ENCODE measurements around the gene ARHGAP30. TPM values are rescaled to one million over a fixed set of nuclear protein-coding genes. Genes with fewer than 3 reads are reported as not detected.

Gene ARHGAP30
- total and polyA plus RNA-seq, 4 experiments from 2014 or later = 63.4 to 226 (median 218) TPM

DNA sequence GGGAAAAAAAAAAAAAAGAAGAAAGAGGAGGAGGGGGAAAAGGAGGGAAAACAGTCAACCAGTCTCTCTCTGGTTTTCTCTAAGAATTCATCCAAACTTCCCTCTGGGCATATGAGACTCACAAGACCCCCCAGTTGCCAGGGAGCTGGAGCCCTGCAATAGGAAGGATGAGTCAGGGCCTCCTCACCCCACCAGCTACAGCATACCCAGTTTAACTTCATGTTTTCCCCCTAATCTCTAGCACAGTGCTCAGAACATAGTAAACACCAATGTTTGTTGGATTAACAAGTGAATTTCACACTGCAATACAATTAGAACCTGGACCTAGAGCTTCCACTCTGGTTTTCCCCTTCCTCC lies 56.6 kb downstream of the ARHGAP30 start:
- H3K4me3 ChIP-seq (ENCODE audit: low read length in 2 of 2) = peak overlapping the region in 1 of 2 donors; percentile 53
- intact Hi-C loops (cut with micrococcal nuclease) = loop anchor here (2.0 kb wide), 1 partner anchor 56 kb away; the partner anchor contains the start of gene ARHGAP30
- no peaks in the 10 kb centered on the region for H3K9me3 ChIP-seq (ENCODE audit: control insufficient read depth in 1 of 2, low read length in 2 of 2)
- H3K4me3 Mint-ChIP-seq = peak overlapping the region; percentile 74 to 91 (median 84)
- POLR2A ChIA-PET (ENCODE audit: partially characterized antibody) = interaction anchor here (0.5 to 5.7 kb wide), 20 partner anchors 9 to 751 kb away, joined by 3 to 48 read pairs (median 4); partner anchors contain the start of genes ARHGAP30, DCAF8, DEDD and NIT1
- no peaks in the 10 kb centered on the region for H3K36me3 Mint-ChIP-seq
- H3K27me3 Mint-ChIP-seq = no peaks in the 10 kb centered on the region
- H3K27ac Mint-ChIP-seq = peak overlapping the region; percentile 88 to 97 (median 94)
- no peaks in the 10 kb centered on the region for H3K36me3 ChIP-seq (ENCODE audit: insufficient read depth, low read length)
- H3K27ac ChIP-seq (ENCODE audit: low read depth, low read length) = peak overlapping the region; percentile 58
- peaks cover 20 to 51% (median 32%) of the 10 kb centered on the region in 4 donors for H3K4me1 Mint-ChIP-seq
- H3K27me3 ChIP-seq (ENCODE audit: insufficient read depth, low read length) = no peaks in the 10 kb centered on the region
- no peak for DNase-seq
- H3K4me1 ChIP-seq (ENCODE audit: insufficient read depth, low read length) = peaks cover 32% of the 10 kb centered on the region
- CTCF ChIA-PET (ENCODE audit: partially characterized antibody) = interaction anchor here (0.8 to 6.6 kb wide), 5 partner anchors 17 to 85 kb away, joined by 3 to 43 read pairs (median 5); partner anchors contain the start of gene KLHDC9
- no peaks in the 10 kb centered on the region for H3K9me3 Mint-ChIP-seq

DNA sequence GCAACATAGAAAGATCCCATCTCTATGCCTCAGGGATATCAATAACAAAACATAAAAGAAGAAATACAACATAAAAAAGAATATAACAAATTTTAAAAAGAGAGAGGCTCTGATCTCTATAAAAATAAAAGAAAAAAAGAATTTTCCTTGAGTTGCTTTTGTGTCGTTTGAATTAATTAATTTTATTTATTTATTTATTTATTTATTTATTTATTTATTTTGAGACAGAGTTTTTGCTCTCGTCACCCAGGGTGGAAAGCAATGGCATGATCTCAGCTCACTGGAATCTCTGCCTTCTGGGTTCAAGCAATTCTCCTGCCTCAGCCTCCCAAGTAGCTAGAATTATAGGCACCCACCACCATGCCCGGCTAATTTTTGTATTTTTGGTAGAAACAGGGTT lies 57.3 kb downstream of the ARHGAP30 start:
- Mint-ChIP-seq H3K27ac (peak overlapping the region in 5 of 7 donors; percentile 68 to 97 (median 88)), H3K4me1 (peaks cover 20 to 44% (median 33%) of the 10 kb centered on the region in 4 donors), H3K27me3 (no peaks in the 10 kb centered on the region), H3K36me3 (no peaks in the 10 kb centered on the region), H3K4me3 (no peak overlapping the region), H3K9me3 (no peaks in the 10 kb centered on the region)
- POLR2A ChIA-PET (ENCODE audit: partially characterized antibody) = interaction anchor here (1.4 to 5.7 kb wide), 8 partner anchors 9 to 175 kb away, joined by 7 to 48 read pairs (median 14); partner anchors contain the start of genes ARHGAP30, F11R, TSTD1 and USF1
- no peaks in the 10 kb centered on the region for H3K27me3 ChIP-seq (ENCODE audit: insufficient read depth, low read length)
- no peaks in the 10 kb centered on the region for H3K9me3 ChIP-seq (ENCODE audit: control insufficient read depth in 1 of 2, low read length in 2 of 2)
- peak overlapping the region; percentile 58 for H3K27ac ChIP-seq (ENCODE audit: low read depth, low read length)
- H3K4me1 ChIP-seq (ENCODE audit: insufficient read depth, low read length) = peaks cover 27% of the 10 kb centered on the region
- H3K36me3 ChIP-seq (ENCODE audit: insufficient read depth, low read length) = no peaks in the 10 kb centered on the region
- intact Hi-C loops (cut with micrococcal nuclease) = loop anchor here (2.0 kb wide), 1 partner anchor 56 kb away; the partner anchor contains the start of gene ARHGAP30
- CTCF ChIA-PET (ENCODE audit: partially characterized antibody) = interaction anchor here (1.1 to 6.6 kb wide), 2 partner anchors 16 to 85 kb away, joined by 3 to 43 read pairs; no protein-coding TSS in a partner anchor
- no peak for DNase-seq
- H3K4me3 ChIP-seq (ENCODE audit: low read length in 2 of 2) = no peak overlapping the region

DNA sequence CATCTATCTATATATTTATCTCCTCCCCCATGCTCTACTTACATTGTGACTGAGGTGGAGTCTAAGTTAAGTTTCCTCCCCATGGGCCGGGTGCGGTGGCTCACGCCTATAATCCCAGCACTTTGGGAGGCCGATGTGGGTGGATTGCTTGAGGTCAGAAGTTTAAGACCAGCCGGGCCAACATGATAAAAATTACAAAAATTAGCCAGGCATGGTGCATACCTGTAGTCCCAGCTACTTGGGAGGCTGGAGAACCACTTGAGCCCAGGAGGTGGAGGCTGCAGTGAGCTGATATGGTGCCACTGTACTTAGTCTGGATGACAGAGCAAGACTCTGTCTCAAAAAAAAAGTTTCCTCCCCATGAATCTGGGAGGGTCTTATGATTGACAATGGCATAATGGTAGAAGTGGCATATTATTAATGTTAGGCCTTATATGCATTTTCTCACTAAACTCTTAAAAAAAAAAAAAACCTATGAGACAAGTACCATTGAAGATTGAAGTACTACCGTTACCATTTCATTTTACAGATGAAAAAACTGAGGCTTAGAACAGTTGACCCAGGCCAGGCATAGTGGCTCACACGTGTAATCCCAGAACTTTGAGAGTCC lies 60.0 kb downstream of the ARHGAP30 start:
- ChIA-PET POLR2A (ENCODE audit: partially characterized antibody) (interaction anchor here (1.3 kb wide), 1 partner anchor 12 kb away, joined by 3 read pairs; no protein-coding TSS in a partner anchor), CTCF (ENCODE audit: partially characterized antibody) (interaction anchor here (0.7 to 6.6 kb wide), 3 partner anchors 13 to 348 kb away, joined by 4 to 43 read pairs (median 7); no protein-coding TSS in a partner anchor)
- Histone ChIP-seq H3K4me1 (ENCODE audit: insufficient read depth, low read length) (peaks cover 27% of the 10 kb centered on the region), H3K27ac (ENCODE audit: low read depth, low read length) (no peak overlapping the region), H3K4me3 (ENCODE audit: low read length in 2 of 2) (no peak overlapping the region), H3K27me3 (ENCODE audit: insufficient read depth, low read length) (no peaks in the 10 kb centered on the region), H3K36me3 (ENCODE audit: insufficient read depth, low read length) (no peaks in the 10 kb centered on the region), H3K9me3 (ENCODE audit: control insufficient read depth in 1 of 2, low read length in 2 of 2) (no peaks in the 10 kb centered on the region)
- H3K4me1 Mint-ChIP-seq = peaks cover 23 to 44% (median 32%) of the 10 kb centered on the region in 4 donors
- H3K4me3 Mint-ChIP-seq = no peak overlapping the region
- DNase-seq = no peak
- H3K9me3 Mint-ChIP-seq = no peaks in the 10 kb centered on the region
- no peaks in the 10 kb centered on the region for H3K27me3 Mint-ChIP-seq
- H3K27ac Mint-ChIP-seq = peak overlapping the region in 3 of 7 donors; percentile 46 to 80 (median 48)
- H3K36me3 Mint-ChIP-seq = no peaks in the 10 kb centered on the region
- intact Hi-C loops (cut with micrococcal nuclease) = no loop called here

DNA sequence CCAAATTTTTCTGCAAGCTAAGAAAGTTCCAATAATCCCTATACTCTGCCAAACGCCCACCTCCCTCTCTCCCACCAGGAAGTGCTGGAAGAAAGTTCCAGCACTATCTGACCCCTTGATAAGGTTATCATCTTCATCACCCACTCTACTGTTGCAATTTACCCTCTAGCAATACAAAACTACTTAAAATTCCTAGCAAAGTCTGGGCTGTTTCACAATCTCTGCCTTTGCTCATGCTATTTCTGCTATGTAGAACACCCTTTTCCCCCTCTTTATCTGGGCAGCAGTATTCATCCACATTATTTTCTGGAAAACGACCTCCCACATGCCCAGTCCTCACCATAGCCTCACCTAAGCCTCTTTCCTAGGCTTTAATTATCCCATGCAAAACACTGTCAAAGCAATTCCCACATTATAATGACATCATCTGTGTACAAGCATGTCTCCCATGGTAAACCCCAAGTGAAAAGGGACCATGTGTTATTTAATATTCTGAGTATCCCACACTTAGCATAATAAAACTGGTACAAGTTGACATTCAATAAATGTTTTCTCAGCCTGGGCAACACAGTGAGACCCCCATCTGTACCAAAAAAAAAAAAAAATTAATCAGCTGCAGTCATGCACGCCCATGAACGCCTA lies 60.7 kb downstream of the ARHGAP30 start:
- H3K27ac Mint-ChIP-seq = peak overlapping the region in 4 of 7 donors; percentile 20 to 72 (median 45)
- POLR2A ChIA-PET (ENCODE audit: partially characterized antibody) = no interaction called here
- Histone ChIP-seq H3K4me3 (ENCODE audit: low read length in 2 of 2) (no peak overlapping the region), H3K27ac (ENCODE audit: low read depth, low read length) (no peak overlapping the region), H3K9me3 (ENCODE audit: control insufficient read depth in 1 of 2, low read length in 2 of 2) (no peaks in the 10 kb centered on the region), H3K27me3 (ENCODE audit: insufficient read depth, low read length) (no peaks in the 10 kb centered on the region), H3K36me3 (ENCODE audit: insufficient read depth, low read length) (no peaks in the 10 kb centered on the region), H3K4me1 (ENCODE audit: insufficient read depth, low read length) (peaks cover 21% of the 10 kb centered on the region)
- CTCF ChIA-PET (ENCODE audit: partially characterized antibody) = interaction anchor here (1.6 kb wide), 1 partner anchor 89 kb away, joined by 5 read pairs; the partner anchor contains the start of gene KLHDC9
- H3K4me1 Mint-ChIP-seq = peaks cover 20 to 39% (median 29%) of the 10 kb centered on the region in 4 donors
- H3K4me3 Mint-ChIP-seq = no peak overlapping the region
- intact Hi-C loops (cut with micrococcal nuclease) = no loop called here
- no peaks in the 10 kb centered on the region for H3K9me3 Mint-ChIP-seq
- H3K27me3 Mint-ChIP-seq = no peaks in the 10 kb centered on the region
- DNase-seq = no peak
- H3K36me3 Mint-ChIP-seq = no peaks in the 10 kb centered on the region

DNA sequence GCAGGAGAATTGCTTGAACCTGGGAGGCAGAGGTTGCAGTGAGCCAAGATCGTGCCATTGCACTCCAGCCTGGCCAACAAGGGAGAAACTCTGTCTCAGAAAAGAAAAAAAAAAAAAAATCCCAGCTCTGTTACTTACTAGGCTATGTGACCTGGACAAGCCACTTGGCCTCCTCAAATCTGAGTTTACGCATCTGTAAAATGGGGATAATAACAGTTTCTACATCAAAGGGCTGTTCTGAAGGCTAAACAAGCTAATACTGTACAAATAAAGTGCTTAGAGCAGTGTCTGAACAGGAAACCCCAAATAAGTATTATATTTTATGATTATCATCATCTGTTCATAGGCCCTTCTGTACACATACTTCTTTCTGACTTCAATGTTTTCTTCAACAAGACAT lies 62.3 kb downstream of the ARHGAP30 start:
- H3K9me3 ChIP-seq (ENCODE audit: control insufficient read depth in 1 of 2, low read length in 2 of 2) = no peaks in the 10 kb centered on the region
- H3K9me3 Mint-ChIP-seq = no peaks in the 10 kb centered on the region
- no peaks in the 10 kb centered on the region for H3K36me3 Mint-ChIP-seq
- ChIA-PET CTCF (ENCODE audit: partially characterized antibody) (interaction anchor here (1.3 to 2.5 kb wide), 3 partner anchors 10 to 90 kb away, joined by 5 to 11 read pairs (median 5); partner anchors contain the start of gene KLHDC9), POLR2A (ENCODE audit: partially characterized antibody) (interaction anchor here (0.7 kb wide), 1 partner anchor 38 kb away, joined by 7 read pairs; the partner anchor contains the start of gene USF1)
- H3K4me1 Mint-ChIP-seq = peaks cover 10 to 27% (median 17%) of the 10 kb centered on the region in 4 donors
- no peaks in the 10 kb centered on the region for H3K27me3 Mint-ChIP-seq
- intact Hi-C loops (cut with micrococcal nuclease) = no loop called here
- no peak overlapping the region for H3K27ac ChIP-seq (ENCODE audit: low read depth, low read length)
- H3K36me3 ChIP-seq (ENCODE audit: insufficient read depth, low read length) = no peaks in the 10 kb centered on the region
- H3K27me3 ChIP-seq (ENCODE audit: insufficient read depth, low read length) = no peaks in the 10 kb centered on the region
- peaks cover 6% of the 10 kb centered on the region for H3K4me1 ChIP-seq (ENCODE audit: insufficient read depth, low read length)
- H3K4me3 ChIP-seq (ENCODE audit: low read length in 2 of 2) = no peak overlapping the region
- no peak overlapping the region for H3K4me3 Mint-ChIP-seq
- DNase-seq = no peak
- no peak overlapping the region for H3K27ac Mint-ChIP-seq

DNA sequence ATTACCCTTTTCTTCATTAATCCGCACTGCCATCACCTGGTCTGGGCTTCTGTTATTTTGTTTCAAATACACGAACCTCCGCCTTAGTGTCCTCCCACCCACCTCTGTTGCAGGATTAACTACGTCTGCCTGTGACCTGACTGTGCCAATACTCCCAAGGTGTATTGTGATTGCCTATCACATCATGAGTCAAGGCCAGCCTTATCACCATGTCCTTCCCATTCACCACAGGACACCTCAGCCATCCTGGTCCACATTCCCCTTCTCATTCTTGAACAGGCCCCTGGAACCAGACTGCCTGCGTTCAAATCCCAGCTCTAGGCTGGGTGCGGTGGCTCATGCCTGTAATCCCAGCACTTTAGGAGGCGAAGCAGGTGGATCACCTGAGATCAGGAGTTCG lies 63.1 kb downstream of the ARHGAP30 start:
- intact Hi-C loops (cut with micrococcal nuclease) = no loop called here
- H3K27me3 Mint-ChIP-seq = no peaks in the 10 kb centered on the region
- H3K4me1 Mint-ChIP-seq = peaks cover 8 to 21% (median 11%) of the 10 kb centered on the region in 4 donors
- H3K36me3 ChIP-seq (ENCODE audit: insufficient read depth, low read length) = no peaks in the 10 kb centered on the region
- no peaks in the 10 kb centered on the region for H3K9me3 ChIP-seq (ENCODE audit: control insufficient read depth in 1 of 2, low read length in 2 of 2)
- no peak overlapping the region for H3K4me3 ChIP-seq (ENCODE audit: low read length in 2 of 2)
- no peak for DNase-seq
- no peaks in the 10 kb centered on the region for H3K27me3 ChIP-seq (ENCODE audit: insufficient read depth, low read length)
- H3K27ac Mint-ChIP-seq = peak overlapping the region in 2 of 7 donors; percentile 10 to 72
- POLR2A ChIA-PET (ENCODE audit: partially characterized antibody) = interaction anchor here (2.6 kb wide), 1 partner anchor 15 kb away, joined by 9 read pairs; the partner anchor contains the start of gene F11R
- no peaks in the 10 kb centered on the region for H3K36me3 Mint-ChIP-seq
- H3K4me1 ChIP-seq (ENCODE audit: insufficient read depth, low read length) = no peaks in the 10 kb centered on the region
- H3K4me3 Mint-ChIP-seq = no peak overlapping the region
- no peaks in the 10 kb centered on the region for H3K9me3 Mint-ChIP-seq
- no peak overlapping the region for H3K27ac ChIP-seq (ENCODE audit: low read depth, low read length)
- CTCF ChIA-PET (ENCODE audit: partially characterized antibody) = interaction anchor here (1.3 to 2.5 kb wide), 2 partner anchors 10 to 17 kb away, joined by 5 to 11 read pairs; no protein-coding TSS in a partner anchor

All from CD4-positive, alpha-beta memory T cell (primary cell).